Measurements from ENCODE around the gene PRXL2A.
A peak's percentile ranks its signal among the peaks of the same experiment; 100 is the strongest.

PRXL2A gene

DNA sequence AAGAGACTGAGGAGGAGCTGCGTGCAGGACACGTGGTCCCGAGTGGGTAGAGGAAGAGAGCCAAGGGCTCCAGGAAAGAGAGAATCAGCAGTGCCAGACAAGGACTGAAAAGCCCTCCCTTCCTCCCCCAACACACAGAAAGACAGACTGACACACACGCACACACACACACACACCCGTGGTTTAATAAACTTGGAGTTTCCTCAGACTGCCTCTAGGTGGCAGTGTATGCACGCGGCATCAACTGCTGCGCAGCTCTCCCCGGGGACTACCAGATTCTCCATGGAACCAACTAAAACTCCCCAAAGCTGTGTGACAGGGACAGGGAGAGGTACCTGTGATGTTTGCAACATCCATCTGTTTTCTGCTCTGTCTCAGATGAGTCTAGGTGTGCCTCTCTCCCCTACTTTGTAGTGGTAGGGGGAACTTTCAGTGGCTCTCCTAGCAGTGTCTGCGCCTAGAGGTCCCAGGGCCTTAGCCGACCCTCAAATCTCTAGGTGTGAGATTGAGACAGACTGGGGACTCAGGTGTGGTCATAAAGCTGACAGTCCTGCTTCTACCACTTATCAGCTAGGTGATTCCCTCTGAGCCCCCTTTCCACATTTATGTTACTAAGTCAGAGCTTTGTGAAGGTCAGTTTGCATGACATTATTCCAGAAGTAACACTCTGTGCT lies 36.4 kb downstream of the PRXL2A start:
- Histone ChIP-seq H3K4me3 (ENCODE audit: low read depth, low read length) (no peak overlapping the region), H3K4me1 (ENCODE audit: control insufficient read depth, insufficient read depth, low read length, unreplicated experiment) (no peaks in the 10 kb centered on the region)

DNA sequence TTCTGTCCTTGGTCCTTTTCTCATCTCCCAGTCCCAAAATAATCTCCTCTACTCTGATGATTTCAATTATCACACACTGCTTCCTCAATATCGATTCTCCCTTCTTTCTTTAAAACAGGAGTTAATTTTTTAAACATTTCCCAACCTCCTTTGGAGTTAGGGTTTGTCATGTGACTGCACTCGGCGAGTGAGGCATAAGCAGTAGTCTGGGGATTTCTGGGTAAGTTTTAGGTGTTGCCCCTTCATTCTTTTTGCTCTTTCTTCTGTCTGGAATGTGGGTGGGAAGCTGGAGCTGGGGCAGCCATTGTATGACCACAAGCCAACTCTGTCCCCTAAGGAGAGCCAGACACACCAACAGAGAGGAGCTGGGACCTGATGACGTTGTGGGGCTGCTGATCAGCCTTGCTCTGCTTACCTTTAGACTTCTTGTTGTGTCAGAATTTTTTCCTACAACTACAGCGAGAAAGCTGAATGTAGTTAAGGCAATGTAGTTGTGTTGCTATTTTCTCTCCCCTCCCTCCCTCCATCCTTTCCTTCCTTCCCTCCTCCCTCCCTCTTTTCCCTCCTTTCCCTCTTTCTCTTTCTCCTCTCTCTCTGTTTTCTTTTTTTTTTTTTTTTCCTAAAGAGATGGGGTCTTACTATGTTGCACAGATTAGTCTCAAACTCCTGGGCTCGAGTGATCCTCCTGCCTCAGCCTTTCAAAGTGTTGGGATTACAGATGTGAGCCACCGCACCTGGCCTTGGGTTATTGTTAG lies 39.3 kb downstream of the PRXL2A start:
- H3K27me3 ChIP-seq (ENCODE audit: insufficient read depth, low read length), result 0 out of 2 replicates have a peak, but pooled peaks cover 4% of the 10 kb centered on the region
- H3K4me1 ChIP-seq (ENCODE audit: control insufficient read depth, insufficient read depth, low read length, unreplicated experiment), result no peaks in the 10 kb centered on the region
- H3K79me2 ChIP-seq (ENCODE audit: control insufficient read depth, insufficient read depth, low read length, unreplicated experiment), result no peaks in the 10 kb centered on the region
- H3K4me3 ChIP-seq (ENCODE audit: low read depth, low read length), result no peak overlapping the region
- H2AFZ ChIP-seq (ENCODE audit: low read length, unreplicated experiment), result no peak overlapping the region
- no peaks in the 10 kb centered on the region for H3K36me3 ChIP-seq (ENCODE audit: insufficient read depth, low read length)
- H3K27ac ChIP-seq (ENCODE audit: low read depth, low read length), result no peak overlapping the region

More for the DNA sequence above, 36.4 kb downstream of the PRXL2A start:
- no peak overlapping the region for H2AFZ ChIP-seq (ENCODE audit: low read length, unreplicated experiment)
- no peaks in the 10 kb centered on the region for H3K79me2 ChIP-seq (ENCODE audit: control insufficient read depth, insufficient read depth, low read length, unreplicated experiment)
- no peaks in the 10 kb centered on the region for H3K36me3 ChIP-seq (ENCODE audit: insufficient read depth, low read length)
- 0 out of 2 replicates have a peak, but pooled peaks cover 4% of the 10 kb centered on the region for H3K27me3 ChIP-seq (ENCODE audit: insufficient read depth, low read length)
- no peak overlapping the region for H3K27ac ChIP-seq (ENCODE audit: low read depth, low read length)

GRCh38 chr10:80448209-80448942 lies 40.0 kb downstream of the PRXL2A start:
- Histone ChIP-seq H3K4me1 (ENCODE audit: control insufficient read depth, insufficient read depth, low read length, unreplicated experiment) (peaks cover 4% of the 10 kb centered on the region), H3K4me3 (ENCODE audit: low read depth, low read length) (no peak overlapping the region), H3K36me3 (ENCODE audit: insufficient read depth, low read length) (no peaks in the 10 kb centered on the region), H3K79me2 (ENCODE audit: control insufficient read depth, insufficient read depth, low read length, unreplicated experiment) (no peaks in the 10 kb centered on the region), H2AFZ (ENCODE audit: low read length, unreplicated experiment) (no peak overlapping the region), H3K27me3 (ENCODE audit: insufficient read depth, low read length) (0 out of 2 replicates have a peak, but pooled peaks cover 4% of the 10 kb centered on the region), H3K27ac (ENCODE audit: low read depth, low read length) (no peak overlapping the region)

DNA sequence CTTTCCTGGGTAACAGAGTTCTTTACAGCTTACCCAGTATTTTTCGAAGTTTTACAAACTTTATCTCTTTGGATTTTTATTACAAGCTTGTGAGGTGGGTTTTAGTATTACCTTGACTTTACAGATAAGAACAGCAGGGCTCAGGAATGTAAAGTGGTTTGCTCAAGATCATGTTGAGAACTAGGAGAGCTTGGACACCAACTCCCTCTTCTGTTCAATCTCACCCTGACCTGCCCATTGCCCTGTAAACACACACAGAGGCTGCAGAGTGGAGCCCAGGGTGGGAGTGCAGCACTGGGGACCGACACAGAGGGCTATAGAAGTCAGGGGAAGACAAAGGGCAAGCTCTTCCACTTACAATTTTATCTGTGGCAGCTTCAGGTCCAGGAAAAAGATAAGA lies 41.2 kb downstream of the PRXL2A start:
- Histone ChIP-seq H3K4me1 (ENCODE audit: control insufficient read depth, insufficient read depth, low read length, unreplicated experiment) (peaks cover 5% of the 10 kb centered on the region), H3K27me3 (ENCODE audit: insufficient read depth, low read length) (0 out of 2 replicates have a peak, but pooled peaks cover 4% of the 10 kb centered on the region), H3K4me3 (ENCODE audit: low read depth, low read length) (no peak overlapping the region), H3K79me2 (ENCODE audit: control insufficient read depth, insufficient read depth, low read length, unreplicated experiment) (peaks cover 3% of the 10 kb centered on the region), H3K27ac (ENCODE audit: low read depth, low read length) (no peak overlapping the region), H3K36me3 (ENCODE audit: insufficient read depth, low read length) (no peaks in the 10 kb centered on the region), H2AFZ (ENCODE audit: low read length, unreplicated experiment) (no peak overlapping the region)

GRCh38 chr10:80451132-80451531 lies 42.8 kb downstream of the PRXL2A start:
- Histone ChIP-seq H3K36me3 (ENCODE audit: insufficient read depth, low read length) (no peaks in the 10 kb centered on the region), H2AFZ (ENCODE audit: low read length, unreplicated experiment) (no peak overlapping the region), H3K27me3 (ENCODE audit: insufficient read depth, low read length) (0 out of 2 replicates have a peak, but pooled peaks cover 4% of the 10 kb centered on the region), H3K4me1 (ENCODE audit: control insufficient read depth, insufficient read depth, low read length, unreplicated experiment) (peaks cover 15% of the 10 kb centered on the region), H3K27ac (ENCODE audit: low read depth, low read length) (no peak overlapping the region), H3K79me2 (ENCODE audit: control insufficient read depth, insufficient read depth, low read length, unreplicated experiment) (peaks cover 19% of the 10 kb centered on the region), H3K4me3 (ENCODE audit: low read depth, low read length) (no peak overlapping the region)

GRCh38 chr10:80452069-80452468 lies 43.7 kb downstream of the PRXL2A start:
- H3K4me1 ChIP-seq (ENCODE audit: control insufficient read depth, insufficient read depth, low read length, unreplicated experiment), result peaks cover 17% of the 10 kb centered on the region

DNA sequence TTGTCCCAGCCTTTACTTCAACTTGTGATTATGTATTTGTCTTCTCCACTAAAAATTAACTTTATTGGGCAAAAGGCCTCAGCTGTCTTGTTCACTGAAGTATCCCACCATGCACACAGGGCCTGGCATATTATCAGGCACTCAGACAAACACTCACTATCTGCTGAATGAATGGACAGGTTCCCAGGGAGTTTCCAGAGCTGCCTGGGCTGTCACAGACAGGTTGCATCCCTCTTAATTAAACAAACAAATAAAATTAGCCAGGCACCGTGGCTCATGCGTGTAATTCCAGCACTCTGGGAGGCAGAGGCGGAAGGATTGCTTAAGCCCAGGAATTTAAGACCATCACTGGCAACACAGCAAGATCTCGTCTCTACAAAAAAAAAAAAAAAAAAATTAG lies 44.3 kb downstream of the PRXL2A start:
- H3K27me3 ChIP-seq (ENCODE audit: insufficient read depth, low read length), result no peaks in the 10 kb centered on the region
- H3K36me3 ChIP-seq (ENCODE audit: insufficient read depth, low read length), result no peaks in the 10 kb centered on the region
- H3K79me2 ChIP-seq (ENCODE audit: control insufficient read depth, insufficient read depth, low read length, unreplicated experiment), result peaks cover 33% of the 10 kb centered on the region
- H3K4me3 ChIP-seq (ENCODE audit: low read depth, low read length), result no peak overlapping the region
- H2AFZ ChIP-seq (ENCODE audit: low read length, unreplicated experiment), result no peak overlapping the region
- peaks cover 17% of the 10 kb centered on the region for H3K4me1 ChIP-seq (ENCODE audit: control insufficient read depth, insufficient read depth, low read length, unreplicated experiment)
- no peak overlapping the region for H3K27ac ChIP-seq (ENCODE audit: low read depth, low read length)

More at GRCh38 chr10:80452069-80452468, 43.7 kb downstream of the PRXL2A start:
- Histone ChIP-seq H3K79me2 (ENCODE audit: control insufficient read depth, insufficient read depth, low read length, unreplicated experiment) (peaks cover 28% of the 10 kb centered on the region), H3K36me3 (ENCODE audit: insufficient read depth, low read length) (no peaks in the 10 kb centered on the region), H3K4me3 (ENCODE audit: low read depth, low read length) (no peak overlapping the region), H3K27me3 (ENCODE audit: insufficient read depth, low read length) (no peaks in the 10 kb centered on the region), H3K27ac (ENCODE audit: low read depth, low read length) (no peak overlapping the region), H2AFZ (ENCODE audit: low read length, unreplicated experiment) (no peak overlapping the region)

DNA sequence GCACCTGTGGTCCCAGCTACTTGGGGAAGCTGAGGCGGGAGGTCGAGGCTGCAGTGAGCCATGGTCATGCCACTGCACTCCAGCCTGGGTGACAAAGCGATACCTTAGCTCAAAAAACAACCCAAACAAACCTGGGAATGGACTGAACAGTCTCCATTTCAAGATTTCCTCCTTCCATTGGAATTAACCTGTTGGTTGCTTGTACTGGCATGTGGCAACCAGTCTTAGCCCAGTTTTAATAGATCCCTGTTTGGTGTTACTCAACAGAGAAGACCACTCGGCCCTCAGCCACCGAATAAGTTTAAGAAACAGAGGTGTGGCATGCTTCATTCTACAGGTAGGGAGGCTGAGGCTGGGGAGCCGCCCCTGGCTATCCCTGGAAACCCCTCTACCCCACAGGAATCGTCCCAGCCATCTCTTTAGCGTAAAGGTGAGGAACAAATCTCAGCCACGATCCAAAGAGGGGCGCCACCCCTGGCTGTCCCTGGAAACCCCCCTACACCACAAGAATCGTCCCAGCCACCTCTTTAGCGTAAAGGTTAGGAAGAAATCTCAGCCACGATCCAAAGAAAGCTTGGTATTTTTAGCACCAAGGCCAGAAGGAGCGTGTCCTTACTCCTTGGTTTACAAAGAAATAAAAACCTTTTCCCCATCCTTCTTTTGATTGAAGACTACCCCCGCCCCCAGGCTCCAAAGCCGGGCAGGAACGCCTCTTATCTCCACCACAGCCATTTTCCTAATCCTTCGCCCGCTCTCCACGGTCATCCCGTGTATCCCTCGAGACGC lies 44.9 kb downstream of the PRXL2A start:
- H3K36me3 ChIP-seq (ENCODE audit: insufficient read depth, low read length), result no peaks in the 10 kb centered on the region
- H2AFZ ChIP-seq (ENCODE audit: low read length, unreplicated experiment), result peak overlapping the region; percentile 57
- H3K79me2 ChIP-seq (ENCODE audit: control insufficient read depth, insufficient read depth, low read length, unreplicated experiment), result peaks cover 39% of the 10 kb centered on the region
- H3K27me3 ChIP-seq (ENCODE audit: insufficient read depth, low read length), result no peaks in the 10 kb centered on the region
- H3K4me3 ChIP-seq (ENCODE audit: low read depth, low read length), result peak overlapping the region; percentile 80
- peaks cover 20% of the 10 kb centered on the region for H3K4me1 ChIP-seq (ENCODE audit: control insufficient read depth, insufficient read depth, low read length, unreplicated experiment)
- no peak overlapping the region; the same call in 1 of the 2 replicates for H3K27ac ChIP-seq (ENCODE audit: low read depth, low read length)

DNA sequence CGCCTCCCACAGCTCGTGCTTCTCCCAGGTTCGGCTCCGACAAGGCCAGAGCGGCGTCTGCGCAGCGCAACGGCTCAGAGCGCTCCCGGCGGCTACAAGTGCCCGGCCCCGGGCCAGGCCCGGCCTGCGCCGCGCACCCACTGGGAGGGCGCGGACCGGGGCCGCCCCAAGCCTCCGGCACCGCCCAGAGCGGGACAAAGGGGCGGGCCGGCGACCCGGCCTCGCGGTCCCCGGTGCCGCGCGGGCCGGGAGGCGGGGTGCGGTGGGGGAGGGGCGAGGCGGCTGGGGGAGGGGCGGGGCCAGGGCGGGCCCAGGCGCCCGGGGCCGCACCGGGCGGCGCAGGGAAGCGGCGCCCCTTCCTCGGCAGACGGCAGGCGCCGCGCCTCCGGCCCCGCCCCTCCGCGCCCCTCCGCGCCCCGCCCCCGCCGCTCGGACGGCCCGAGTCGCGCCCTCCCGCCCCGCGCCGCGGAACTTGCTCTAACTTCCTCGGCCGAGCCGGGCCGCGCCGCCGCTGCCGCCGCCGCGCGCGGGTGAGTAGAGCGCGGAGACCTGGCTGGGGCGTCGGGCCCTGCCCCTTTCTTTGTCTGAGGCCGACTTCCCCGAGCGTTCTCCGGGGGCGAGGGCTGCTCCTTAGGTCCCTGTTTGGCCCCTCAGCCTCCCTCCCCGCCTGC lies 45.6 kb downstream of the PRXL2A start, which contains the start of gene TSPAN14:
TSPAN14 (plus strand) TSS at position 469 of the 671 bp plus-strand sequence. CDS start 34,924 bp downstream, outside the sequence.
- H3K4me3 ChIP-seq (ENCODE audit: low read depth, low read length), result peak within 1 kb of the TSS; percentile 96
- peak within 1 kb of the TSS; percentile 97 for H2AFZ ChIP-seq (ENCODE audit: low read length, unreplicated experiment)
- peak within 1 kb of the TSS; percentile 47; the same call in 1 of the 2 replicates for H3K27ac ChIP-seq (ENCODE audit: low read depth, low read length)
- peaks cover 46% of the 10 kb centered on the region for H3K79me2 ChIP-seq (ENCODE audit: control insufficient read depth, insufficient read depth, low read length, unreplicated experiment)
- peaks cover 27% of the 10 kb centered on the region for H3K4me1 ChIP-seq (ENCODE audit: control insufficient read depth, insufficient read depth, low read length, unreplicated experiment)
- H3K27me3 ChIP-seq (ENCODE audit: insufficient read depth, low read length), result no peaks in the 10 kb centered on the region
- no peaks in the 10 kb centered on the region for H3K36me3 ChIP-seq (ENCODE audit: insufficient read depth, low read length)
